ENCODE data around the gene FANCM. TPM values are rescaled to one million over a fixed set of nuclear protein-coding genes. Genes with fewer than 3 reads are reported as not detected.

Gene FANCM
- total and polyA plus RNA-seq, 8 donors = 0.92 to 15.2 (median 3.0) TPM

DNA sequence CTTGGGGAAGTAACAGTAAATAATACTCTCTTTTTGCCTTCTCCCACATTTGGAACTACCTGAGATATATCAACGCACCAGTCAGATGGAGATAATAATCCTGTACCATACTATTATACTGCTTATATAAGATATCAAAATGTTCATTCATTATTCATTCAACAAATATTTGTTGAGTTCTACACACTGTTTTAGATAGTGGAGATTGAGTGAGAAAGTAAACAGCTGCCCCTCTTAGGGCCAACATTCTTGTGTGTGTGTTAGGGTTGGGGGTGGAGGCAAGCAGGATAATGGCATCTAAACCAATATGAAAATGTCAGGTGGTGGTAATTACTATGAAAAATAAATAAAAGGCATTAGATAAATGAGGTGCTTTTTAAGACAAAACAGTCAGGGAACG is 103.3 kb downstream of the FANCM start:
- peaks cover 3 to 56% (median 35%) of the 10 kb centered on the region in 4 donors for H3K36me3 ChIP-seq
- H3K27ac ChIP-seq = no peak overlapping the region
- intact Hi-C loops (cut with DNase I; ENCODE audit: low total_unique reads) = no loop called here
- DNase-seq = no peak
- TF ChIP-seq POLR2A (IDR thresholded peaks at IDR 0.05) = no peak
- TF ChIP-seq, protein P1, sequence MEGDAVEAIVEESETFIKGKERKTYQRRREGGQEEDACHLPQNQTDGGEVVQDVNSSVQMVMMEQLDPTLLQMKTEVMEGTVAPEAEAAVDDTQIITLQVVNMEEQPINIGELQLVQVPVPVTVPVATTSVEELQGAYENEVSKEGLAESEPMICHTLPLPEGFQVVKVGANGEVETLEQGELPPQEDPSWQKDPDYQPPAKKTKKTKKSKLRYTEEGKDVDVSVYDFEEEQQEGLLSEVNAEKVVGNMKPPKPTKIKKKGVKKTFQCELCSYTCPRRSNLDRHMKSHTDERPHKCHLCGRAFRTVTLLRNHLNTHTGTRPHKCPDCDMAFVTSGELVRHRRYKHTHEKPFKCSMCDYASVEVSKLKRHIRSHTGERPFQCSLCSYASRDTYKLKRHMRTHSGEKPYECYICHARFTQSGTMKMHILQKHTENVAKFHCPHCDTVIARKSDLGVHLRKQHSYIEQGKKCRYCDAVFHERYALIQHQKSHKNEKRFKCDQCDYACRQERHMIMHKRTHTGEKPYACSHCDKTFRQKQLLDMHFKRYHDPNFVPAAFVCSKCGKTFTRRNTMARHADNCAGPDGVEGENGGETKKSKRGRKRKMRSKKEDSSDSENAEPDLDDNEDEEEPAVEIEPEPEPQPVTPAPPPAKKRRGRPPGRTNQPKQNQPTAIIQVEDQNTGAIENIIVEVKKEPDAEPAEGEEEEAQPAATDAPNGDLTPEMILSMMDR (IDR thresholded peaks at IDR 0.05) = no peak
- no peak for TF ChIP-seq POLR2AphosphoS5 (IDR thresholded peaks at IDR 0.05)
- no peak for TF ChIP-seq EP300 (IDR thresholded peaks at IDR 0.05)
- no peaks in the 10 kb centered on the region for H3K4me1 ChIP-seq
- H3K27me3 ChIP-seq = no peaks in the 10 kb centered on the region
- 21 to 48% (median 45%) methylated on average over 2 of the region's 2 CpGs for WGBS, 5 donors
- H3K9me3 ChIP-seq = no peaks in the 10 kb centered on the region
- no peak overlapping the region for H3K4me3 ChIP-seq

DNA sequence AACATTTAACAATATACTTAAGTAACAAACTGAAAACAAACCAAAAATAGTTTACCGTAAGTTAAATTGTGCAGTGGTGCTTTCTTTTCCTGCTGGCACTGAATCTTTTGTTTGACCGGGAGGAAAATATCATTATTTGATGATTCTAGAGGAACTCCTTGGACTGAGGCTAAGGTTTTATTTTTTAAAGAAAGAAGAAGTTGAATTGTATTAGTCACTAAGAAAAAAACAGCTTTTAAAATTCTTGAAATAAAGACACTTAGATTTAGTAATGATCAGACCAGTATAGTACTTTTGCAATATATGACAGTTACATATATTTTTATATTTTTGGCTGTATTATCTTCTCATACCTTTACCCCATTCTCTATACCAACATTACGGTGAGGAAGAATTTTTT is 107.0 kb downstream of the FANCM start:
- no peak for DNase-seq
- H3K27me3 ChIP-seq = no peaks in the 10 kb centered on the region
- 72 to 81% (median 78%) methylated on average over 3 of the region's 3 CpGs for WGBS, 5 donors
- H3K4me3 ChIP-seq = no peak overlapping the region
- H3K27ac ChIP-seq = peak overlapping the region in 2 of 5 donors; percentile 14 to 36
- H3K36me3 ChIP-seq = peaks cover 0 to 24% (median 9%) of the 10 kb centered on the region in 4 donors
- H3K9me3 ChIP-seq = no peaks in the 10 kb centered on the region
- H3K4me1 ChIP-seq = peaks cover 0 to 9% (median 0%) of the 10 kb centered on the region in 4 donors
- intact Hi-C loops (cut with DNase I; ENCODE audit: low total_unique reads) = no loop called here
- TF ChIP-seq POLR2A (IDR thresholded peaks at IDR 0.05) = no peak
- no peak for TF ChIP-seq POLR2AphosphoS5 (IDR thresholded peaks at IDR 0.05)
- TF ChIP-seq, protein P1 (IDR thresholded peaks at IDR 0.05) = no peak
- TF ChIP-seq EP300 (IDR thresholded peaks at IDR 0.05) = no peak

GRCh38 chr14:45246151-45246550 is 110.4 kb downstream of the FANCM start:
- Histone ChIP-seq H3K27me3 (no peaks in the 10 kb centered on the region), H3K9me3 (no peaks in the 10 kb centered on the region), H3K4me1 (peaks cover under 1 to 33% (median 21%) of the 10 kb centered on the region in 4 donors), H3K4me3 (no peak overlapping the region), H3K36me3 (peaks cover 0 to 11% (median 4%) of the 10 kb centered on the region in 4 donors), H3K27ac (no peak overlapping the region)
- intact Hi-C loops (cut with DNase I; ENCODE audit: low total_unique reads) = no loop called here
- TF ChIP-seq EP300 (IDR thresholded peaks at IDR 0.05) = no peak
- TF ChIP-seq, protein P1 (IDR thresholded peaks at IDR 0.05) = no peak
- 77 to 94% (median 93%) methylated on average over 3 of the region's 3 CpGs for WGBS, 5 donors
- DNase-seq = no peak

DNA sequence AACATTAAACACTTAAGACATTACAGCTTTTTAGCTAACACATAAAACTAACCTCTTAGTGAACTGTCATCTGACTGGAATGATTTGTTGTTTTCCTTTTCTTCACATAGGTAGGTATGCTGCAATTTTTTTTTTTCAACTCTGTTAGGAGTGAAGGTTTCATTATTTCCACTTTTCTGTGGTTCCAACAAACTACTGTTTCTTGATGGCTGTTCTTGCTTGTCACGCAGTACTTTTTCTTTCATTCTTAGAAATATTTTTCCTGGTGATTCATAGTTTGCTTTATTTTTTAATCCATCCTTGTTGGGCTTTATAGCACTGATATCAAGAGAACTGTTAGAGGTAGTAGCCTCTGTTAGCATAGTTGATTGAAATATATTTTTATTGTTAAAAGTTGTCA is 111.0 kb downstream of the FANCM start:
- 71 to 85% (median 80%) methylated on average over 1 of the region's 1 CpG for WGBS, 5 donors
- no peaks in the 10 kb centered on the region for H3K27me3 ChIP-seq
- no peak for TF ChIP-seq EP300 (IDR thresholded peaks at IDR 0.05)
- TF ChIP-seq, protein P1 (IDR thresholded peaks at IDR 0.05) = no peak
- no peak for TF ChIP-seq POLR2AphosphoS5 (IDR thresholded peaks at IDR 0.05)
- TF ChIP-seq POLR2A (IDR thresholded peaks at IDR 0.05) = no peak
- H3K36me3 ChIP-seq = peaks cover 0 to 6% (median 2%) of the 10 kb centered on the region in 4 donors
- no peak overlapping the region for H3K4me3 ChIP-seq
- H3K27ac ChIP-seq = no peak overlapping the region
- intact Hi-C loops (cut with DNase I; ENCODE audit: low total_unique reads) = no loop called here
- DNase-seq = no peak
- H3K4me1 ChIP-seq = peaks cover 6 to 39% (median 26%) of the 10 kb centered on the region in 4 donors
- H3K9me3 ChIP-seq = no peaks in the 10 kb centered on the region
